Measurements from ENCODE around the gene UBAP1L.
"Not testable (repeated sequence)": the region's sequence is repeated elsewhere in the genome, so short reads cannot be mapped to it uniquely, and the experiment has no call there.

DNA sequence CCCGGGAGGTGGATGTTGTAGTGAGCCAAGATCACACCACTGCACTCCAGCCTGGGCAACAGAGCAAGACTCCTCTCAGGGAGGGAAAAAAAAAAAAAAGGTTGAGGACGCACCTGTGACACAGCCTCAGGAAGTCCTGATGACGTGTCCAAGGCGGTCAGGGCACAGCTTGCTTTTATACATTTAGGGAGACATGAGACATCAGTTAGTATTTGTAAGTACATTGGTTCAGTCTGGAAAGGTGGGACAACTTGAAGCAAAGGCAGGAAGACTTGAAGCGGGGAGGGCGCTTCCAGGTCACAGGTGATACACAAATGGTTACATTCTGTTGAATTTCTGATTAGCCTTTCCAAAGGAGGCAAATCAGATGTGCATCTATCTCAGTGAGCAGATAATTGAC is 23.6 kb upstream of the UBAP1L start:
- TF ChIP-seq EZH2 (IDR thresholded peaks at IDR 0.05; ENCODE audit: insufficient read depth, low read length), result not testable (repeated sequence)
- TF ChIP-seq, protein P1, sequence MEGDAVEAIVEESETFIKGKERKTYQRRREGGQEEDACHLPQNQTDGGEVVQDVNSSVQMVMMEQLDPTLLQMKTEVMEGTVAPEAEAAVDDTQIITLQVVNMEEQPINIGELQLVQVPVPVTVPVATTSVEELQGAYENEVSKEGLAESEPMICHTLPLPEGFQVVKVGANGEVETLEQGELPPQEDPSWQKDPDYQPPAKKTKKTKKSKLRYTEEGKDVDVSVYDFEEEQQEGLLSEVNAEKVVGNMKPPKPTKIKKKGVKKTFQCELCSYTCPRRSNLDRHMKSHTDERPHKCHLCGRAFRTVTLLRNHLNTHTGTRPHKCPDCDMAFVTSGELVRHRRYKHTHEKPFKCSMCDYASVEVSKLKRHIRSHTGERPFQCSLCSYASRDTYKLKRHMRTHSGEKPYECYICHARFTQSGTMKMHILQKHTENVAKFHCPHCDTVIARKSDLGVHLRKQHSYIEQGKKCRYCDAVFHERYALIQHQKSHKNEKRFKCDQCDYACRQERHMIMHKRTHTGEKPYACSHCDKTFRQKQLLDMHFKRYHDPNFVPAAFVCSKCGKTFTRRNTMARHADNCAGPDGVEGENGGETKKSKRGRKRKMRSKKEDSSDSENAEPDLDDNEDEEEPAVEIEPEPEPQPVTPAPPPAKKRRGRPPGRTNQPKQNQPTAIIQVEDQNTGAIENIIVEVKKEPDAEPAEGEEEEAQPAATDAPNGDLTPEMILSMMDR (IDR thresholded peaks at IDR 0.05; ENCODE audit: insufficient read depth, low read depth, low read length), result not testable (repeated sequence)

Measured in astrocyte (in vitro differentiated cells and primary cell).